ENCODE measurements around the gene ZNF891. TPM values are rescaled to one million over a fixed set of nuclear protein-coding genes. Genes with fewer than 3 reads are reported as not detected.

Gene ZNF891
- total and polyA plus RNA-seq, 2 of the 8 experiments (the other 6 are each of a cell fraction or from before 2014, with no cell fraction given) = 1.3 to 3.1 TPM

DNA sequence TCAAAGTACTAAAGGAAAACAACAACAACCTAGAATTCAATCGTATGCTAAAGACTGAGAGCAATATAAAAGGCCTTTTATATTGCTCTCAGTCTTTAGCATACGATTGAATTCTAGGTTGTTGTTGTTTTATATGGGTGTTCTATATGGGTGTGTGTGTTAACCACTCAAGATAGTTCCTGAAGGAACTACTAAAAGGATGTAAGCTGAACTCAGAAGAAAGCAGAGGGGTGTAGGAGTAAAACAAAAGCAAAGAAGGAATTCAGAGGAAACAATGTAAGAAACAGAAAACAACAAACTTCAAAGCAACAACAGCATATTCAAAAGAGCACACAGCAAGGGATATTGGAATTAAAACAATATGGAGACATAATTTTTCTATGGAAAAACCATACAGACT, 5.4 kb downstream of the ZNF891 start:
- no peak overlapping the region for H3K4me2 ChIP-seq (ENCODE audit: insufficient read depth in 1 of 2, low read depth in 2 of 2, low read length in 2 of 2)
- no peak overlapping the region for H2AK5ac ChIP-seq (ENCODE audit: low read depth, low read length)
- H3K4ac ChIP-seq (replicated peaks; ENCODE audit: insufficient read length, low read depth, low read length) = no peak overlapping the region
- no peak overlapping the region for H4K8ac ChIP-seq (ENCODE audit: extremely low read depth, insufficient read depth, low read length)
- no peaks in the 10 kb centered on the region for H3K27me3 ChIP-seq (replicated peaks in 1 of 4; ENCODE audit: control insufficient read depth in 3 of 4, extremely low read depth in 1 of 4, insufficient read depth in 3 of 4, low read length in 3 of 4)
- peaks cover 0 to 24% of the 10 kb centered on the region in 2 experiments; a peak in 2 of 4 replicates for H3K79me2 ChIP-seq (ENCODE audit: control insufficient read depth in 1 of 2, insufficient read depth in 2 of 2, low read length in 2 of 2)
- no peak overlapping the region for H2AFZ ChIP-seq (ENCODE audit: low read length)
- H3K14ac ChIP-seq (ENCODE audit: insufficient read length) = no peak overlapping the region
- H4K20me1 ChIP-seq (replicated peaks in 1 of 2; ENCODE audit: control insufficient read depth in 1 of 2, insufficient read depth in 2 of 2, low read length in 2 of 2) = no peaks in the 10 kb centered on the region
- no peaks in the 10 kb centered on the region for H3K4me1 ChIP-seq (replicated peaks in 1 of 4; ENCODE audit: control insufficient read depth in 3 of 4, insufficient read depth in 4 of 4, low read length in 3 of 4)
- no peak overlapping the region for H2BK20ac ChIP-seq (ENCODE audit: low read length)
- H3K27ac ChIP-seq (ENCODE audit: low read depth, low read length) = no peak overlapping the region
- no peak overlapping the region for H3K18ac ChIP-seq (ENCODE audit: extremely low read depth, low read length)
- no peak overlapping the region for H3K56ac ChIP-seq (replicated peaks; ENCODE audit: insufficient read length, low read depth, low read length)
- POLR2A ChIA-PET (ENCODE audit: partially characterized antibody) = no interaction called here
- H3K23ac ChIP-seq (ENCODE audit: insufficient read length) = no peak overlapping the region
- H3K36me3 ChIP-seq (ENCODE audit: control insufficient read depth in 2 of 4, insufficient read depth in 4 of 4, low read length in 3 of 4) = peaks cover 6 to 81% (median 49%) of the 10 kb centered on the region in 4 experiments
- no peak for FAIRE-seq
- H2BK120ac ChIP-seq (replicated peaks; ENCODE audit: low read depth, low read length) = no peak overlapping the region
- 96% methylated on average over 2 of the region's 2 CpGs; no CpG with 5 or more reads in 1 of the 2 experiments for WGBS, 2 experiments (ENCODE audit: extremely low coverage in 1 of 2, insufficient coverage in 1 of 2, insufficient read length in 1 of 2, insufficient replicate concordance in 2 of 2, low coverage in 1 of 2, low lambda C conversion rate in 2 of 2, missing lambda C conversion rate in 1 of 2)
- H2BK15ac ChIP-seq (ENCODE audit: low read length) = no peak overlapping the region
- CTCF ChIA-PET (ENCODE audit: partially characterized antibody) = no interaction called here
- no peak overlapping the region for H4K5ac ChIP-seq (ENCODE audit: insufficient read length, low read depth, low read length)
- no peak for DNase-seq (ENCODE audit: low read depth in 1 of 2, low spot score in 2 of 2)
- no peak overlapping the region for H2BK12ac ChIP-seq (ENCODE audit: low read depth, low read length)
- peaks cover 2% of the 10 kb centered on the region; the same call in 1 of the 2 replicates for H3K79me1 ChIP-seq (ENCODE audit: low read depth, low read length)
- H4K91ac ChIP-seq (replicated peaks; ENCODE audit: insufficient read length, low read length) = no peak overlapping the region
- H3K23me2 ChIP-seq (ENCODE audit: low read depth, low read length) = no peaks in the 10 kb centered on the region; the same call in 1 of the 2 replicates
- H3K9me3 ChIP-seq (ENCODE audit: insufficient read depth in 2 of 2, low read depth in 1 of 2, low read length in 1 of 2) = peaks cover 72 to 74% of the 10 kb centered on the region in 2 experiments
- H3K9ac ChIP-seq (replicated peaks in 1 of 4; ENCODE audit: extremely low read depth in 1 of 4, low read depth in 3 of 4, low read length in 3 of 4) = no peak overlapping the region
- no peak overlapping the region for H2BK5ac ChIP-seq (ENCODE audit: low read depth, low read length)
- no peak overlapping the region for H3K4me3 ChIP-seq (ENCODE audit: extremely low read depth in 1 of 4, insufficient read depth in 2 of 4, low read depth in 3 of 4, low read length in 4 of 4)
- no peak for TF ChIP-seq FOSL1 (IDR thresholded peaks at IDR 0.05; ENCODE audit: insufficient read depth, low read depth, low read length)
- TF ChIP-seq POLR2A (IDR thresholded peaks at IDR 0.05; ENCODE audit: control extremely low read depth in 1 of 2, low read depth in 2 of 2, low read length in 2 of 2) = no peak
- TF ChIP-seq POU5F1 (IDR thresholded peaks at IDR 0.05; ENCODE audit: low read depth, low read length) = no peak
- no peak for TF ChIP-seq RAD21 (IDR thresholded peaks at IDR 0.05 in 1 of 2, conservative IDR thresholded peaks at IDR 0.05 in 1 of 2; ENCODE audit: low read depth in 2 of 2, low read length in 2 of 2)
- TF ChIP-seq SAP30 (IDR thresholded peaks at IDR 0.05; ENCODE audit: insufficient read depth, insufficient replicate concordance, low read length) = no peak
- no peak for TF ChIP-seq NANOG (IDR thresholded peaks at IDR 0.05; ENCODE audit: insufficient read depth, low read depth, low read length, poor library complexity, severe bottlenecking)
- TF ChIP-seq BRCA1 (IDR thresholded peaks at IDR 0.05; ENCODE audit: low read depth, low read length) = no peak
- TF ChIP-seq RXRA (IDR thresholded peaks at IDR 0.05; ENCODE audit: insufficient read depth, low read depth, low read length) = no peak
- TF ChIP-seq MAFK (IDR thresholded peaks at IDR 0.05; ENCODE audit: low read depth, low read length) = no peak
- TF ChIP-seq SP2 (IDR thresholded peaks at IDR 0.05; ENCODE audit: low read length) = no peak
- no peak for TF ChIP-seq HDAC2 (IDR thresholded peaks at IDR 0.05; ENCODE audit: borderline replicate concordance in 1 of 2, low read depth in 2 of 2, low read length in 2 of 2)
- TF ChIP-seq GTF2F1 (IDR thresholded peaks at IDR 0.05; ENCODE audit: borderline replicate concordance, low read depth, low read length) = no peak
- no peak for TF ChIP-seq RFX5 (IDR thresholded peaks at IDR 0.05; ENCODE audit: borderline replicate concordance, low read depth, low read length)
- no peak for TF ChIP-seq EZH2 (IDR thresholded peaks at IDR 0.05; ENCODE audit: low read depth, low read length, severe bottlenecking)
